H1 (cell line): Measurements from ENCODE around the gene GAREM2. TPM values are rescaled to one million over a fixed set of nuclear protein-coding genes. Genes with fewer than 3 reads are reported as not detected.

Experiments
- CTCF ChIA-PET: fragments of 300-600 bp; sonication (Branson Sonifier 250); formaldehyde crosslinking; loops from one replicate; lab custom pipeline; 2021; ENCODE audit not compliant: partially characterized antibody; lab: Charles Lee
- POLR2A ChIA-PET: fragments of 300-600 bp; sonication (Branson Sonifier 250); formaldehyde crosslinking; loops from one replicate; lab custom pipeline; 2021; ENCODE audit warnings: inconsistent platforms; ENCODE audit not compliant: partially characterized antibody; lab: Charles Lee
- DNase-seq, 2 experiments: peaks; one replicate each; pipeline versions ENCODE4 v3.0.0 to v3.0.0-alpha.2; 2010 to 2022; ENCODE audit warnings: low spot score in 2 of 2, low read depth in 1 of 2, mixed read lengths in 1 of 2
- FAIRE-seq: peaks from 2 replicates; lab custom pipeline; 2011; peaks lifted over from hg19 to GRCh38; lab: Jason Lieb, UNC
- H2AFZ ChIP-seq: 2 replicates; pipeline ENCODE4 v1.8.1; 2012; ENCODE audit warnings: low read length, inconsistent platforms
- H2AK5ac ChIP-seq: 2 replicates; pipeline ENCODE4 v1.6.1; 2013; ENCODE audit warnings: low read depth, low read length
- H2BK120ac ChIP-seq: replicated peaks from 2 replicates; pipeline ENCODE3; 2013; ENCODE audit warnings: low read depth, low read length, inconsistent platforms
- H2BK12ac ChIP-seq: 2 replicates; pipeline ENCODE4 v1.6.1; 2013; ENCODE audit warnings: low read depth, low read length
- H2BK15ac ChIP-seq: 2 replicates; pipeline ENCODE4 v1.6.1; 2013; ENCODE audit warnings: low read length
- H2BK20ac ChIP-seq: 2 replicates; pipeline ENCODE4 v1.6.1; 2013; ENCODE audit warnings: low read length
- H2BK5ac ChIP-seq: 2 replicates; pipeline ENCODE4 v1.6.1; 2013; ENCODE audit warnings: low read depth, low read length
- H3K14ac ChIP-seq: 2 replicates; pipeline ENCODE4 v1.6.1; 2013; ENCODE audit warnings: inconsistent platforms; ENCODE audit not compliant: insufficient read length
- H3K18ac ChIP-seq: 2 replicates; pipeline ENCODE4 v1.6.1; 2013; ENCODE audit warnings: low read length; ENCODE audit errors: extremely low read depth
- H3K23ac ChIP-seq: 2 replicates; pipeline ENCODE4 v1.6.1; 2013; ENCODE audit warnings: inconsistent platforms; ENCODE audit not compliant: insufficient read length
- H3K23me2 ChIP-seq: 2 replicates; pipeline ENCODE4 v1.6.1; 2013; ENCODE audit warnings: low read depth, low read length
- H3K27ac ChIP-seq: 2 replicates; pipeline ENCODE4 v1.6.1; 2011; ENCODE audit warnings: low read depth, low read length, inconsistent platforms
- H3K27me3 ChIP-seq, 4 experiments: replicated peaks in 1 of 4; 1 replicate in 1 of 4; 2 replicates in 3 of 4; pipeline versions ENCODE4 v1.6.1 to v1.8.1; 2011 to 2013; ENCODE audit warnings: low read length in 3 of 4, mild to moderate bottlenecking in 3 of 4, inconsistent platforms in 2 of 4, mixed read lengths in 2 of 4, moderate library complexity in 1 of 4; ENCODE audit not compliant: control insufficient read depth in 3 of 4, insufficient read depth in 3 of 4; ENCODE audit errors: extremely low read depth in 1 of 4
- H3K36me3 ChIP-seq, 4 experiments: 2 replicates each; pipeline versions ENCODE4 v1.6.1 to v1.8.1; 2011 to 2013; ENCODE audit warnings: mild to moderate bottlenecking in 4 of 4, low read length in 3 of 4, moderate library complexity in 2 of 4, control low read depth in 1 of 4, inconsistent platforms in 1 of 4; ENCODE audit not compliant: insufficient read depth in 4 of 4, control insufficient read depth in 2 of 4
- H3K4ac ChIP-seq: replicated peaks from 2 replicates; pipeline ENCODE3; 2013; ENCODE audit warnings: low read length, low read depth, mixed read lengths, inconsistent platforms; ENCODE audit not compliant: insufficient read length
- H3K4me1 ChIP-seq, 4 experiments: replicated peaks in 1 of 4; 1 replicate in 1 of 4; 2 replicates in 3 of 4; pipeline versions ENCODE4 v1.6.1 to v1.8.1; 2011 to 2013; ENCODE audit warnings: low read length in 3 of 4, inconsistent platforms in 2 of 4, mixed read lengths in 1 of 4; ENCODE audit not compliant: insufficient read depth in 4 of 4, control insufficient read depth in 3 of 4
- H3K4me2 ChIP-seq, 2 experiments: 2 replicates each; pipeline versions ENCODE4 v1.6.1 to v1.8.1; 2011 to 2013; ENCODE audit warnings: low read depth in 2 of 2, low read length in 2 of 2, control low read depth in 1 of 2, inconsistent platforms in 1 of 2, mild to moderate bottlenecking in 1 of 2; ENCODE audit not compliant: insufficient read depth in 1 of 2
- H3K4me3 ChIP-seq, 4 experiments: fragments of 200-600, 300-600 bp in 1 of 4; sonication (generic), shearing (Covaris generic), sonication (Bioruptor Twin) in 1 of 4; 2 replicates each; pipeline versions ENCODE4 v1.5.1 to v1.8.1; 2011 to 2016; ENCODE audit warnings: low read length in 4 of 4, low read depth in 3 of 4, control low read depth in 2 of 4, inconsistent platforms in 2 of 4, mild to moderate bottlenecking in 2 of 4, mixed read lengths in 1 of 4, moderate library complexity in 1 of 4; ENCODE audit not compliant: insufficient read depth in 2 of 4; ENCODE audit errors: extremely low read depth in 1 of 4
- H3K56ac ChIP-seq: replicated peaks from 2 replicates; pipeline ENCODE3; 2013; ENCODE audit warnings: low read depth, mild to moderate bottlenecking, mixed read lengths, low read length, inconsistent platforms; ENCODE audit not compliant: insufficient read length
- H3K79me1 ChIP-seq: 2 replicates; pipeline ENCODE4 v1.6.1; 2013; ENCODE audit warnings: low read depth, low read length, control low read depth
- H3K79me2 ChIP-seq, 2 experiments: 2 replicates each; pipeline versions ENCODE4 v1.6.1 to v1.8.1; 2012 to 2013; ENCODE audit warnings: low read length in 2 of 2, mild to moderate bottlenecking in 2 of 2, inconsistent platforms in 1 of 2; ENCODE audit not compliant: insufficient read depth in 2 of 2, control insufficient read depth in 1 of 2
- H3K9ac ChIP-seq, 4 experiments: replicated peaks in 1 of 4; 1 replicate in 1 of 4; 2 replicates in 3 of 4; pipeline versions ENCODE4 v1.6.1 to v1.8.1; 2011 to 2013; ENCODE audit warnings: low read depth in 3 of 4, low read length in 3 of 4, control low read depth in 2 of 4, mild to moderate bottlenecking in 2 of 4, moderate library complexity in 2 of 4, inconsistent platforms in 1 of 4; ENCODE audit errors: extremely low read depth in 1 of 4
- H3K9me3 ChIP-seq, 2 experiments: 2 replicates each; pipeline versions ENCODE4 v1.6.1 to v1.8.1; 2012 to 2013; ENCODE audit warnings: mild to moderate bottlenecking in 2 of 2, moderate library complexity in 2 of 2, control low read depth in 1 of 2, inconsistent platforms in 1 of 2, low read depth in 1 of 2, low read length in 1 of 2, mixed read lengths in 1 of 2; ENCODE audit not compliant: insufficient read depth in 2 of 2
- H4K20me1 ChIP-seq, 2 experiments: replicated peaks in 1 of 2; 2 replicates each; pipeline versions ENCODE3 to v1.8.1; 2011 to 2013; ENCODE audit warnings: inconsistent platforms in 2 of 2, low read length in 2 of 2, mild to moderate bottlenecking in 1 of 2; ENCODE audit not compliant: insufficient read depth in 2 of 2, control insufficient read depth in 1 of 2
- H4K5ac ChIP-seq: 2 replicates; pipeline ENCODE4 v1.6.1; 2013; ENCODE audit warnings: low read length, low read depth, mixed read lengths, inconsistent platforms; ENCODE audit not compliant: insufficient read length
- H4K8ac ChIP-seq: 2 replicates; pipeline ENCODE4 v1.8.0; 2013; ENCODE audit warnings: mild to moderate bottlenecking, moderate library complexity, low read length, inconsistent platforms; ENCODE audit not compliant: insufficient read depth; ENCODE audit errors: extremely low read depth
- H4K91ac ChIP-seq: replicated peaks from 2 replicates; pipeline ENCODE3; 2013; ENCODE audit warnings: low read length, mixed read lengths, inconsistent platforms; ENCODE audit not compliant: insufficient read length
- WGBS, 2 experiments: shearing (Covaris generic) in 1 of 2; methylation state at CpG; one replicate each; pipeline versions ENCODE4 v1.1.6 to v1.1.7; 2013 to 2015; ENCODE audit warnings: low lambda C conversion rate in 2 of 2, mixed read lengths in 2 of 2, inconsistent platforms in 1 of 2, low coverage in 1 of 2, missing lambda C conversion rate in 1 of 2; ENCODE audit not compliant: insufficient replicate concordance in 2 of 2, insufficient coverage in 1 of 2, insufficient read length in 1 of 2; ENCODE audit errors: extremely low coverage in 1 of 2, missing lambda C conversion rate in 1 of 2; 5-methylcytosine and 5-hydroxymethylcytosine counted together
- polyA plus RNA-seq, 7 experiments: library from polyadenylated mRNA; depleted of rRNA in 3 of 7; stranded (reverse) in 5 of 7; unstranded in 2 of 7; fragments of >200 nt in 5 of 7; fragments of 200-250 nt in 2 of 7; gene quantifications; 1 replicate in 5 of 7; 2 replicates in 1 of 7; 4 replicates in 1 of 7; pipeline versions ENCODE4 v1.2.1 to v1.2.3, GENCODE V29; 2011 to 2013; ENCODE audit warnings: missing spikeins in 2 of 7, mixed read lengths in 2 of 7
- total RNA-seq: library from RNA; stranded (reverse); fragmentation: NEBNext Ultra II Directional; extraction: Animal tissue kit (Norgen Biotek cat#: 25700); gene quantifications from 2 replicates; pipeline ENCODE4 v1.2.1, GENCODE V29; 2021
- TF ChIP-seq, protein P1 (sequence below): IDR thresholded peaks from 2 replicates; pipeline ENCODE4 v1.6.1; 2011; ENCODE audit warnings: low read depth, mild to moderate bottlenecking, low read length; ENCODE audit not compliant: insufficient read depth

Gene GAREM2
- total and polyA plus RNA-seq, 2 of the 8 experiments (the other 6 are each of a cell fraction or from before 2014, with no cell fraction given): 19.9 TPM

DNA sequence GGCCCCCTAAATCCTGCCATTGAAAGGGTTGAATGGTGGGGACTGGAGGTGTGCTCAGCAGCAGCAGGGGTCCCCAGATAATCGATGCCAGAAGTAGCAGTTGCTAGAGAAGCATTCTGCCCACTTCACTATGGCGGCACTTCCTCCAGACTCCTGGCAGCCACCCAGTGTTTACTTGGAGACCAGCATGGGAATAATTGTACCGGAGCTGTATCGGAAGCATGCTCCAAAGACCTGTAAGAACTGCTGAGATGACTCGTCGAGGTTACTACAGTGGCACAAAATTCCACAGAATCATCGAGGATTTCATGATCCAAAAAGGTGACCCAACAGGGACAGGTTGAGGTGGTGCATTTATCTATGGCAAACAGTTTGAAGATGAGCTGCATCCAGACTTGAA lies 11.0 kb upstream of the GAREM2 start:
- Histone ChIP-seq H3K4ac (no peak overlapping the region), H3K4me1 (no peaks in the 10 kb centered on the region), H4K20me1 (no peaks in the 10 kb centered on the region), H2AFZ (no peak overlapping the region), H2BK20ac (no peak overlapping the region), H3K27me3 (no peaks in the 10 kb centered on the region), H3K27ac (no peak overlapping the region), H3K9me3 (no peaks in the 10 kb centered on the region; a peak in 1 of 4 replicates), H3K23me2 (no peaks in the 10 kb centered on the region), H2BK15ac (no peak overlapping the region), H3K79me1 (no peaks in the 10 kb centered on the region), H3K14ac (no peak overlapping the region), H3K4me2 (no peak overlapping the region), H2BK5ac (no peak overlapping the region), H3K4me3 (no peak overlapping the region), H3K36me3 (no peaks in the 10 kb centered on the region), H4K8ac (no peak overlapping the region), H3K56ac (no peak overlapping the region), H4K5ac (no peak overlapping the region), H4K91ac (no peak overlapping the region), H2AK5ac (no peak overlapping the region), H2BK120ac (no peak overlapping the region), H3K18ac (no peak overlapping the region), H3K9ac (no peak overlapping the region), H3K79me2 (no peaks in the 10 kb centered on the region), H2BK12ac (no peak overlapping the region), H3K23ac (no peak overlapping the region)
- no peak for FAIRE-seq
- DNase-seq: no peak
- POLR2A ChIA-PET: no interaction called here
- CTCF ChIA-PET: interaction anchor here (1.1 to 1.3 kb wide), 2 partner anchors 23 to 308 kb away, joined by 3 to 4 read pairs; no protein-coding TSS in a partner anchor
- 92% methylated on average over 7 of the region's 7 CpGs; no CpG with 5 or more reads in 1 of the 2 experiments for WGBS, 2 experiments
- TF ChIP-seq, protein P1, sequence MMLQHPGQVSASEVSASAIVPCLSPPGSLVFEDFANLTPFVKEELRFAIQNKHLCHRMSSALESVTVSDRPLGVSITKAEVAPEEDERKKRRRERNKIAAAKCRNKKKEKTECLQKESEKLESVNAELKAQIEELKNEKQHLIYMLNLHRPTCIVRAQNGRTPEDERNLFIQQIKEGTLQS: no peak
